GM21737 (cell line): Measurements from ENCODE around the gene HDAC6.
"Not testable (repeated sequence)": the region's sequence is repeated elsewhere in the genome, so short reads cannot be mapped to it uniquely, and the experiment has no call there.

Experiments used
- ATAC-seq: cut with Tn5 transposase; IDR thresholded peaks from one replicate; pipeline ENCODE4 v1.9.1; 2021; ENCODE audit warnings: mild to moderate bottlenecking, moderate library complexity; ENCODE audit not compliant: unreplicated experiment

The HDAC6 gene

GRCh38 chrX:48823053-48823452 is 21.2 kb downstream of the HDAC6 start:
- no peak for ATAC-seq

GRCh38 chrX:48824066-48824465 is 22.2 kb downstream of the HDAC6 start:
- ATAC-seq: no peak

- no peak for ATAC-seq
Observed at GRCh38 chrX:48826135-48826875, 24.4 kb downstream of the HDAC6 start, which contains the start of gene ERAS. Gene ERAS (plus strand): TSS chrX:48826513. CDS start chrX:48829124, 2,611 bp downstream.

- no peak for ATAC-seq
Observed at GRCh38 chrX:48826876-48827653, 25.2 kb downstream of the HDAC6 start.

- ATAC-seq: no peak
Observed at GRCh38 chrX:48827654-48827968, 25.7 kb downstream of the HDAC6 start.

GRCh38 chrX:48829016-48829735 is 27.3 kb downstream of the HDAC6 start:
- ATAC-seq: no peak

- ATAC-seq: no peak
Observed at GRCh38 chrX:48831136-48831908, 29.5 kb downstream of the HDAC6 start.

GRCh38 chrX:48831909-48832291 is 30.0 kb downstream of the HDAC6 start:
- no peak for ATAC-seq

- no peak for ATAC-seq
Observed at GRCh38 chrX:48833542-48834138, 31.8 kb downstream of the HDAC6 start.

GRCh38 chrX:48834383-48834709 is 32.5 kb downstream of the HDAC6 start:
- no peak for ATAC-seq

GRCh38 chrX:48835524-48836329 is 33.9 kb downstream of the HDAC6 start, which contains the start of gene PCSK1N:
Gene PCSK1N (minus strand): TSS chrX:48835610. CDS start chrX:48835532, 78 bp downstream.
- no peak for ATAC-seq

- no peak for ATAC-seq
Observed at GRCh38 chrX:48839686-48840085, 37.8 kb downstream of the HDAC6 start.

- ATAC-seq: no peak
Observed at GRCh38 chrX:48848847-48849246, 47.0 kb downstream of the HDAC6 start.

GRCh38 chrX:48852857-48853256 is 51.0 kb downstream of the HDAC6 start:
- no peak for ATAC-seq

- ATAC-seq: not testable (repeated sequence)
Observed at GRCh38 chrX:48853494-48853893, 51.6 kb downstream of the HDAC6 start.

- ATAC-seq: not testable (repeated sequence)
Observed at GRCh38 chrX:48854121-48854804, 52.4 kb downstream of the HDAC6 start.

- no peak for ATAC-seq
Observed at GRCh38 chrX:48854898-48855297, 53.0 kb downstream of the HDAC6 start.

- no peak for ATAC-seq
Observed at GRCh38 chrX:48864210-48864609, 62.3 kb downstream of the HDAC6 start.

GRCh38 chrX:48872017-48872416 is 70.2 kb downstream of the HDAC6 start:
- not testable (repeated sequence) for ATAC-seq
